ENCODE results near the gene EIF3L.

The EIF3L gene

DNA sequence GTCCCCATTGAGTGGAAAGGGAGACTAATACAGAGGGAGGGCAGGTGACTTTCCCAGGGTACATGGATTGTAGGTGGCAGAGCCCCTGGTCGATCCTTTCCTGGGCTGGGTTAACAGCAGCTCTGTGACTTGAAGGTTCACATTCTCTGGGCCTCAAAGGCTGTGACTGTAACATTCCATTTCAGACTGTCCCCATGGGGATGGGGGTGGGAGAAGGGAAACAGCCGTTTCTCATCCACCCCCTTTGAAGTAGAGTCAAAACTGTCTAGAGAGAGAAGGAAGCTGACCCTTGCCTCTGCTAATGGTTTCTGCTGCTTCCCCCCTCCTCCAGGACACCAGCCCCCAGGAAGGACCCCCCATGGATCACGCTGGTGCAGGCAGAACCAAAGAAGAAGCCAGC is 76.1 kb downstream of the EIF3L start:
- ChIA-PET POLR2A (no interaction called here), CTCF (interaction anchor here (1.1 kb wide), 1 partner anchor 319 kb away, joined by 3 read pairs; no protein-coding TSS in a partner anchor)
- TF ChIP-seq, protein P1, sequence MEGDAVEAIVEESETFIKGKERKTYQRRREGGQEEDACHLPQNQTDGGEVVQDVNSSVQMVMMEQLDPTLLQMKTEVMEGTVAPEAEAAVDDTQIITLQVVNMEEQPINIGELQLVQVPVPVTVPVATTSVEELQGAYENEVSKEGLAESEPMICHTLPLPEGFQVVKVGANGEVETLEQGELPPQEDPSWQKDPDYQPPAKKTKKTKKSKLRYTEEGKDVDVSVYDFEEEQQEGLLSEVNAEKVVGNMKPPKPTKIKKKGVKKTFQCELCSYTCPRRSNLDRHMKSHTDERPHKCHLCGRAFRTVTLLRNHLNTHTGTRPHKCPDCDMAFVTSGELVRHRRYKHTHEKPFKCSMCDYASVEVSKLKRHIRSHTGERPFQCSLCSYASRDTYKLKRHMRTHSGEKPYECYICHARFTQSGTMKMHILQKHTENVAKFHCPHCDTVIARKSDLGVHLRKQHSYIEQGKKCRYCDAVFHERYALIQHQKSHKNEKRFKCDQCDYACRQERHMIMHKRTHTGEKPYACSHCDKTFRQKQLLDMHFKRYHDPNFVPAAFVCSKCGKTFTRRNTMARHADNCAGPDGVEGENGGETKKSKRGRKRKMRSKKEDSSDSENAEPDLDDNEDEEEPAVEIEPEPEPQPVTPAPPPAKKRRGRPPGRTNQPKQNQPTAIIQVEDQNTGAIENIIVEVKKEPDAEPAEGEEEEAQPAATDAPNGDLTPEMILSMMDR (IDR thresholded peaks at IDR 0.05; ENCODE audit: control extremely low read depth, extremely low read depth, low read depth, missing control alignments) = no peak
- no peak for DNase-seq (ENCODE audit: extremely low spot score)

DNA sequence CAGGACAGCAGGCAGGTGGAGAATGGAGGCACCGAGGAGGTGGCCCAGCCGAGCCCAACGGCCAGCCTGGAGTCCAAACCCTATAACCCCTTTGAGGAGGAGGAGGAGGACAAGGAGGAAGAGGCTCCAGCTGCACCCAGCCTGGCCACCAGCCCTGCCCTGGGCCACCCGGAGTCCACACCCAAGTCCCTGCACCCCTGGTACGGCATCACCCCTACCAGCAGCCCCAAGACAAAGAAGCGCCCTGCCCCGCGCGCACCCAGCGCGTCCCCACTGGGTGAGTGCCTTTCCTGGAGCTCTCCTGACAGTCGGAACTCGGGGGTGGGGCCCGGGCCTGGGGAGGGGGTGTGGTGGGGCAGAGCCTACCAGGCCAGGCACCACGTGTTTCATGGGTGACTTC is 76.5 kb downstream of the EIF3L start:
- no peak for DNase-seq (ENCODE audit: extremely low spot score)
- ChIA-PET CTCF (interaction anchor here (0.9 to 1.1 kb wide), 3 partner anchors 12 to 319 kb away, joined by 3 to 4 read pairs (median 3); no protein-coding TSS in a partner anchor), POLR2A (no interaction called here)

DNA sequence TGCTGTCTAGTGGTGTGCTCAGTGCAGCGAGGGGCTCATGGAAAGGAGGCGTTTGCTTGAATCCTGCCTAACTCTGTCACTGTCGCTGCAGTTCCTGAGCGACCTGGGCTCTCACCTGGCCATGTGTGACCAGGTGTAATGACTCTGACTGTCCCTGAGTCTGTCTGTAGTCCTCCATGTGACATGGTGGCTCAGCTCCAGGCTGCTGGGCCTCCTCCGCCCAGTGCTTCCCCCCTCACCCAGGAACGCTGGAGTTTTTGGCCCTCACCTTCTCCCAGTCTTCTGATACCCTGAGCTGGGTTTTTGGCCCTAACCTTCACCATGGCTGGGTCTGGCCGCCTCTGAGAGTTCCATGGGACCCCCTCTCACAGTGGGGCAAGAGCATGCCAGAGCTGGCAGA is 77.1 kb downstream of the EIF3L start:
- TF ChIP-seq, protein P1 (IDR thresholded peaks at IDR 0.05; ENCODE audit: control extremely low read depth, extremely low read depth, low read depth, missing control alignments) = no peak
- ChIA-PET CTCF (interaction anchor here (0.9 to 1.6 kb wide), 4 partner anchors 12 to 320 kb away, joined by 3 to 4 read pairs (median 4); no protein-coding TSS in a partner anchor), POLR2A (no interaction called here)
- DNase-seq (ENCODE audit: extremely low spot score) = no peak

More for the DNA sequence above, 76.5 kb downstream of the EIF3L start:
- TF ChIP-seq, protein P1 (IDR thresholded peaks at IDR 0.05; ENCODE audit: control extremely low read depth, extremely low read depth, low read depth, missing control alignments) = no peak

DNA sequence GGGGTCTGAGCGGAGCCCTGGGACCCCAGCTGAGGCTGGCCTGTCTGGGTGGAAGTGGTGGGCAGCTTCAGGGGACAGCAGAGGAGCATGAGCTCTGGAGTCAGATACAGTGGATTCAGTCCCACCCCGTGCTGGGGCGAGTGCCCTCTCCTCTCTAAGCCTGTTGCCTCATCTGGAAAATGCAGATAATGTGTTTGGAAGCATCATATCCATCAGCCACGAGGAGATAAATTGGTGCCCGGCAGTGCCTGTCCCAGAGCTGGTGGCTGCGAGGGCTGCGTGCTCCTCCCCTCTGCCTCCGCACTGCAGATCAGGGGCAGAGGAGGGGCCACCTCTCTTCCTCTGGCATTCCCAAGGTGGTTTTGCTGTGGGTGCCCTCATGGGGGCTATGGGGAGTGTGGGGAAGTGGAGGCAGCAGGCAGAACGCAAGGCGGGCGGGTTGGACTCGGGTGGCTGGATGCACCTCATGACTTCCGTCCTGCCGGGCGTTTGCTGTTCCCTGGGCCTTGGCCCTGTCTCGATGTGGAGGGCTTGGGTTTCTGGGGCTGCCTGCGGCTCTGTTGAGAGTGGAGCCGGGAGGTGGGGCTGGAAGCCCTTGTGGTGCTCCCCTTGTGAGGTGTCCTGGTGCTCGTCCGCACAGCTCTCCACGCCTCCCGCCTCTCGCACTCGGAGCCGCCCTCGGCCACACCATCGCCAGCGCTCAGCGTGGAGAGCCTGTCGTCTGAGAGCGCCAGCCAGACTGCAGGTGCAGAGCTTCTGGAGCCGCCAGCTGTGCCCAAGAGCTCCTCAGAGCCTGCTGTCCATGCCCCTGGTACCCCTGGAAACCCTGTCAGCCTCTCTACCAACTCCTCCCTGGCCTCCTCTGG is 77.8 kb downstream of the EIF3L start:
- TF ChIP-seq, protein P1 (IDR thresholded peaks at IDR 0.05; ENCODE audit: control extremely low read depth, extremely low read depth, low read depth, missing control alignments) = no peak
- CTCF ChIA-PET = interaction anchor here (1.0 to 1.6 kb wide), 3 partner anchors 11 to 38 kb away, joined by 4 read pairs; partner anchors contain the start of gene MICALL1
- POLR2A ChIA-PET = no interaction called here
- DNase-seq (ENCODE audit: extremely low spot score) = no peak

DNA sequence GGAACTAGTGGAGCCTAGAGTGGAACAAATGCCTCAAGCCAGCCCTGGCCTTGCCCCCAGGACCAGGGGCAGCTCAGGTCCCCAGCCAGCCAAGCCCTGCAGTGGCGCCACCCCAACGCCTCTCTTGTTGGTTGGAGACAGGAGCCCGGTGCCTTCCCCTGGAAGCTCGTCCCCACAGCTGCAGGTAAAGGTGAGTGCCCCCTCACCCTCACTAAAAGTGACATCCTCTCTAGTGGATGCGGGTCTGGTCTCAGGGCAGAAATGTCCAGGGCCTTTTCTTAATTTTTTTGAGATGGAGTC is 78.4 kb downstream of the EIF3L start:
- ChIA-PET CTCF (interaction anchor here (1.2 to 1.6 kb wide), 2 partner anchors 22 to 38 kb away, joined by 4 read pairs; partner anchors contain the start of gene MICALL1), POLR2A (no interaction called here)
- TF ChIP-seq, protein P1 (IDR thresholded peaks at IDR 0.05; ENCODE audit: control extremely low read depth, extremely low read depth, low read depth, missing control alignments) = no peak
- no peak for DNase-seq (ENCODE audit: extremely low spot score)

DNA sequence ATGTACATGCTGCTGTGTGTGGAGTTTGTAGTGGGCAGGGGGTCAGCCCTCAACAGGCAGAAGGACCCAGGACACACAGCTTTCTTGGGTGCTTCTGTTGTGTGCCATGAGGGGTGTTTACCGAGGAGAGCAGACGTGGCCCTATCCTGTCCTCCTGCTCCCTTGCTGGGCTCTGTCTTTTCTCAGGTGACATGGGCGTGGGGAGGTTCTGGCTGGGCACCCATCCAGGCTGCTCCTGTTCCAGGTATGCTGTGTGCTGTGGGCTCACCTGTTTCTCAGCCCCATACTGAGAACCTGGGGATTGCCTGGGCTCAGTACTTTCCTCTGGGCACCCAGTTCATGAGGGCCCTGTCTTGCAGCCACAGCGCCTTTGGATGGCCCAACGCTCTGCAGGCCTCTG is 80.2 kb downstream of the EIF3L start:
- TF ChIP-seq, protein P1 (IDR thresholded peaks at IDR 0.05; ENCODE audit: control extremely low read depth, extremely low read depth, low read depth, missing control alignments) = no peak
- ChIA-PET CTCF (interaction anchor here (5.0 kb wide), 1 partner anchor 111 kb away, joined by 36 read pairs; no protein-coding TSS in a partner anchor), POLR2A (no interaction called here)
- no peak for DNase-seq (ENCODE audit: extremely low spot score)

Data from GM10248 (cell line).